HL-60 (cell line): ENCODE measurements around the gene SRSF2.

Source experiments
- DNase-seq, 2 experiments: peaks; one replicate each; pipeline ENCODE4 v3.0.0-alpha.2; 2010 to 2020; ENCODE audit warnings: low read depth in 1 of 2, low spot score in 1 of 2
- H3K27ac ChIP-seq: fragments of 250-450 bp; sonication (Bioruptor Pico); replicated peaks from 2 replicates; pipeline ENCODE4 v1.5.1; 2020; ENCODE audit warnings: mild to moderate bottlenecking, moderate library complexity
- H3K27me3 ChIP-seq: fragments of 250-450 bp; sonication (Bioruptor Pico); 2 replicates; pipeline ENCODE4 v1.5.1; 2021; ENCODE audit warnings: mild to moderate bottlenecking, moderate library complexity; ENCODE audit not compliant: insufficient read depth, poor library complexity, severe bottlenecking
- H3K4me3 ChIP-seq: replicated peaks from 2 replicates; pipeline ENCODE4 v1.5.1; 2011; ENCODE audit warnings: mild to moderate bottlenecking, control low read depth, low read length; ENCODE audit not compliant: insufficient read depth
- GABPA ChIP-seq: IDR thresholded peaks from 2 replicates; pipeline ENCODE4 v1.6.1; 2012; ENCODE audit warnings: low read depth
- POLR2AphosphoS5 ChIP-seq: IDR thresholded peaks from 2 replicates; pipeline ENCODE4 v1.6.1; 2012; ENCODE audit warnings: low read depth
- REST ChIP-seq: IDR thresholded peaks from 2 replicates; pipeline ENCODE4 v1.6.1; 2012; ENCODE audit warnings: low read depth; ENCODE audit not compliant: insufficient replicate concordance
- SPI1 ChIP-seq: IDR thresholded peaks from 2 replicates; pipeline ENCODE4 v1.6.1; 2012; ENCODE audit warnings: low read depth, mild to moderate bottlenecking, borderline replicate concordance
- microRNA-seq: library from miRNA; unstranded; fragments of <30 nt; microRNA quantifications from one replicate; pipeline ENCODE4, GENCODE V29; 2018
- TF ChIP-seq, protein P1 (sequence below): IDR thresholded peaks from one replicate; pipeline ENCODE4 v1.5.1; 2011; ENCODE audit warnings: low read length, control low read depth, inconsistent platforms; ENCODE audit not compliant: insufficient read depth

The SRSF2 gene

GRCh38 chr17:76685366-76685765 lies 51.8 kb downstream of the SRSF2 start:
- Histone ChIP-seq H3K27me3 (no peaks in the 10 kb centered on the region), H3K27ac (no peak overlapping the region), H3K4me3 (no peak overlapping the region)
- TF ChIP-seq REST (no peak), GABPA (no peak), POLR2AphosphoS5 (no peak), SPI1 (no peak)
- TF ChIP-seq, protein P1, sequence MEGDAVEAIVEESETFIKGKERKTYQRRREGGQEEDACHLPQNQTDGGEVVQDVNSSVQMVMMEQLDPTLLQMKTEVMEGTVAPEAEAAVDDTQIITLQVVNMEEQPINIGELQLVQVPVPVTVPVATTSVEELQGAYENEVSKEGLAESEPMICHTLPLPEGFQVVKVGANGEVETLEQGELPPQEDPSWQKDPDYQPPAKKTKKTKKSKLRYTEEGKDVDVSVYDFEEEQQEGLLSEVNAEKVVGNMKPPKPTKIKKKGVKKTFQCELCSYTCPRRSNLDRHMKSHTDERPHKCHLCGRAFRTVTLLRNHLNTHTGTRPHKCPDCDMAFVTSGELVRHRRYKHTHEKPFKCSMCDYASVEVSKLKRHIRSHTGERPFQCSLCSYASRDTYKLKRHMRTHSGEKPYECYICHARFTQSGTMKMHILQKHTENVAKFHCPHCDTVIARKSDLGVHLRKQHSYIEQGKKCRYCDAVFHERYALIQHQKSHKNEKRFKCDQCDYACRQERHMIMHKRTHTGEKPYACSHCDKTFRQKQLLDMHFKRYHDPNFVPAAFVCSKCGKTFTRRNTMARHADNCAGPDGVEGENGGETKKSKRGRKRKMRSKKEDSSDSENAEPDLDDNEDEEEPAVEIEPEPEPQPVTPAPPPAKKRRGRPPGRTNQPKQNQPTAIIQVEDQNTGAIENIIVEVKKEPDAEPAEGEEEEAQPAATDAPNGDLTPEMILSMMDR: no peak
- no peak for DNase-seq

DNA sequence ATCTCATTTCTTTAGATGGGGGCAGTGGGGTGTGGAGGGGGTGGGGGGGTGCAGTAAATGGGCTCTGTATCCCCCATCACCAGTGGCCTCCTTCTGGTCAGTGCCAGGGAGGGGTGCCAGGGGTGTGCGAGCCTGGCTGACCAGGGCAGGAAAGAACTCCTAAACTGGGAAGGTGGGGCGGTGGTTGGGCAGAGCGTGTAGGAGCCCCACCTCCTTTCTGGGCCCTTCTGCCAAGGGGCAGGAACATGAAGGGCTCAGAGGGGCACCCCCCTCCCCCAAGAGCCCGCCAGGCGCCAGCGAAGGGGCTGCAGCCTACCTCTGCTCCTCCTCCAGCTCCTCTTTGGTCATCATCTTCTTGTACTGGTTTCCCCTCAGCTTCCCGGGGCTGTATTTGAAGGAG lies 52.4 kb downstream of the SRSF2 start:
- TF ChIP-seq, protein P1: no peak
- TF ChIP-seq SPI1 (no peak), GABPA (no peak), POLR2AphosphoS5 (no peak), REST (no peak)
- DNase-seq: no peak
- no peak overlapping the region for H3K27ac ChIP-seq
- H3K4me3 ChIP-seq: no peak overlapping the region
- H3K27me3 ChIP-seq: no peaks in the 10 kb centered on the region

Small RNA genes within 50 kb of the gene (microRNA-seq; reads per million reads assigned to microRNA genes)
- 1.2 reads per million for gene MIR636
